Thyroid gland (tissue), 4 donors: ENCODE data around the gene LECT2.

Experiments used
- POLR2A ChIP-seq, 2 donors: fragments of 450-650 bp; IDR thresholded peaks; one replicate each; pipeline ENCODE4 v1.6.1; 2017; ENCODE audit warnings: antibody characterized with exemption in 2 of 2, mild to moderate bottlenecking in 2 of 2, moderate library complexity in 1 of 2
- TF ChIP-seq, protein P1 (sequence below), 6 experiments: fragments of 200-600 bp in 3 of 6; fragments of 450-650 bp in 3 of 6; sonication (generic) in 3 of 6; IDR thresholded peaks; one replicate each; pipeline ENCODE4 v1.5.1; 2016 to 2019; ENCODE audit warnings: antibody characterized with exemption in 6 of 6, mild to moderate bottlenecking in 2 of 6, inconsistent platforms in 1 of 6, moderate library complexity in 1 of 6

GRCh38 chr5:135964670-135965320 is 10.0 kb upstream of the LECT2 start:
- TF ChIP-seq, protein P1, sequence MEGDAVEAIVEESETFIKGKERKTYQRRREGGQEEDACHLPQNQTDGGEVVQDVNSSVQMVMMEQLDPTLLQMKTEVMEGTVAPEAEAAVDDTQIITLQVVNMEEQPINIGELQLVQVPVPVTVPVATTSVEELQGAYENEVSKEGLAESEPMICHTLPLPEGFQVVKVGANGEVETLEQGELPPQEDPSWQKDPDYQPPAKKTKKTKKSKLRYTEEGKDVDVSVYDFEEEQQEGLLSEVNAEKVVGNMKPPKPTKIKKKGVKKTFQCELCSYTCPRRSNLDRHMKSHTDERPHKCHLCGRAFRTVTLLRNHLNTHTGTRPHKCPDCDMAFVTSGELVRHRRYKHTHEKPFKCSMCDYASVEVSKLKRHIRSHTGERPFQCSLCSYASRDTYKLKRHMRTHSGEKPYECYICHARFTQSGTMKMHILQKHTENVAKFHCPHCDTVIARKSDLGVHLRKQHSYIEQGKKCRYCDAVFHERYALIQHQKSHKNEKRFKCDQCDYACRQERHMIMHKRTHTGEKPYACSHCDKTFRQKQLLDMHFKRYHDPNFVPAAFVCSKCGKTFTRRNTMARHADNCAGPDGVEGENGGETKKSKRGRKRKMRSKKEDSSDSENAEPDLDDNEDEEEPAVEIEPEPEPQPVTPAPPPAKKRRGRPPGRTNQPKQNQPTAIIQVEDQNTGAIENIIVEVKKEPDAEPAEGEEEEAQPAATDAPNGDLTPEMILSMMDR (IDR thresholded peaks at IDR 0.05): no peak
- no peak for TF ChIP-seq POLR2A (IDR thresholded peaks at IDR 0.05)
